ENCODE results near the gene DGKI.

GRCh38 chr7:137402536-137403352, 444.0 kb downstream of the DGKI start:
- TF ChIP-seq CTCF (conservative IDR thresholded peaks at IDR 0.05; ENCODE audit: low read depth, low read length) (no peak), POLR2A (IDR thresholded peaks at IDR 0.05; ENCODE audit: low read depth, low read length) (no peak), RAD21 (IDR thresholded peaks at IDR 0.05; ENCODE audit: low read length) (no peak), SMC3 (IDR thresholded peaks at IDR 0.05; ENCODE audit: low read depth, low read length) (no peak), CEBPB (IDR thresholded peaks at IDR 0.05; ENCODE audit: low read depth, low read length) (no peak), CHD1 (IDR thresholded peaks at IDR 0.05; ENCODE audit: low read depth, low read length) (no peak), MXI1 (IDR thresholded peaks at IDR 0.05; ENCODE audit: borderline replicate concordance, low read depth, low read length) (no peak), BHLHE40 (IDR thresholded peaks at IDR 0.05; ENCODE audit: low read depth, low read length) (no peak), ELK1 (IDR thresholded peaks at IDR 0.05; ENCODE audit: borderline replicate concordance, low read depth, low read length) (no peak), MAFK (IDR thresholded peaks at IDR 0.05; ENCODE audit: low read depth, low read length) (no peak), RFX5 (IDR thresholded peaks at IDR 0.05; ENCODE audit: low read depth, low read length) (no peak), RCOR1 (IDR thresholded peaks at IDR 0.05; ENCODE audit: insufficient replicate concordance, low read length) (no peak), FOS (IDR thresholded peaks at IDR 0.05; ENCODE audit: low read depth, low read length) (no peak)
